Mucosa of descending colon (tissue), 3 donors: ENCODE data around the gene TNNC1. TPM values are rescaled to one million over a fixed set of nuclear protein-coding genes. Genes with fewer than 3 reads are reported as not detected.
A peak's percentile ranks its signal among the peaks of the same experiment; 100 is the strongest.

Experiments
- ATAC-seq: fragments of 200-7000 bp; cut with Tn5 transposase; one replicate; pipeline ENCODE4 v1.9.1; 2020; ENCODE audit warnings: mild to moderate bottlenecking, moderate library complexity
- DNase-seq, 3 donors: peaks; one replicate each; pipeline ENCODE4 v3.0.0-alpha.2; 2020
- H3K36me3 ChIP-seq: fragments of 200-600 bp; one replicate; pipeline ENCODE4 v1.8.0; 2021; ENCODE audit warnings: low read depth, mild to moderate bottlenecking
- H3K4me1 ChIP-seq: fragments of 200-600 bp; one replicate; pipeline ENCODE4 v1.8.0; 2021; ENCODE audit warnings: low read depth, mild to moderate bottlenecking
- H3K4me3 ChIP-seq: fragments of 200-600 bp; one replicate; pipeline ENCODE4 v1.8.0; 2021; ENCODE audit warnings: mild to moderate bottlenecking
- H3K9me3 ChIP-seq: fragments of 200-600 bp; one replicate; pipeline ENCODE4 v1.8.0; 2021; ENCODE audit warnings: mild to moderate bottlenecking
- intact Hi-C, 2 donors: fragments of 100-400 bp; cut with DNase I in 1 of 2; cut with micrococcal nuclease in 1 of 2; formaldehyde crosslinking; loops; one replicate each; pipeline versions ENCODE4 v1.11.0 to v1.11.1; 2022; cut with DNase I, micrococcal nuclease
- total RNA-seq, 3 donors: library from RNA; stranded (reverse); fragmentation: NEBNext Ultra II Directional in 2 of 3; extraction: Animal tissue kit (Norgen Biotek cat#: 25700) in 2 of 3; gene quantifications; one replicate each; pipeline versions ENCODE4 v1.2.1 to v1.2.4, GENCODE V29; 2021 to 2023
- TF ChIP-seq, protein P1 (sequence below): fragments of 200-600 bp; IDR thresholded peaks from one replicate; pipeline ENCODE4 v1.8.0; 2022; ENCODE audit warnings: antibody characterized with exemption, mild to moderate bottlenecking
- donor health status: DM: no; HTN: no; CAD: no; lungs with moderate emphysema.
- donor health status: DM: no; HTN: no; CAD: no.
- donor health status: DM: no; HTN: yes; CAD: no.

The TNNC1 gene
- total RNA-seq, 3 donors from 2014 or later: 0.60 to 6.3 (median 2.5) TPM

DNA sequence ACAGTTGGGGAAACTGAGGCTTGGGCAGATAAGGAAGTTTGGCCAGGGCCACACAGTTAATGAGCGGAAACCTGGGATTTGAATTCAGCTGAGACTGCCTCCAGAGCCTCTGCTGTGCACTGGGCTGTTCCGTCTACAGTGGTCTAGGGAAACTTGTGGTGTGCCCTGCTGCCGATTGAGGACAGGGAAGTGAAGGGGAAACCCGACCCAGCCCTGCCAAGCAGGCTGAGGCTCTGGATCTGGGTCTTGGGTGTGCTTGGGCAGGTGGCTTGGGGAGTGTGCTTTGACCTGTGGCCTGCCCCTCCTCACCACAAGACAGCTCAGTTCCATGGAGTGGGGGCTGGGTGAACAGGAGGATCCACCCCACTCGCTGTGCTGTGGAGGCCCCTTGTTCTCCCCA, 19.2 kb upstream of the TNNC1 start:
- no peaks in the 10 kb centered on the region for H3K9me3 ChIP-seq
- intact Hi-C loops: no loop called here
- no peaks in the 10 kb centered on the region for H3K36me3 ChIP-seq
- TF ChIP-seq, protein P1, sequence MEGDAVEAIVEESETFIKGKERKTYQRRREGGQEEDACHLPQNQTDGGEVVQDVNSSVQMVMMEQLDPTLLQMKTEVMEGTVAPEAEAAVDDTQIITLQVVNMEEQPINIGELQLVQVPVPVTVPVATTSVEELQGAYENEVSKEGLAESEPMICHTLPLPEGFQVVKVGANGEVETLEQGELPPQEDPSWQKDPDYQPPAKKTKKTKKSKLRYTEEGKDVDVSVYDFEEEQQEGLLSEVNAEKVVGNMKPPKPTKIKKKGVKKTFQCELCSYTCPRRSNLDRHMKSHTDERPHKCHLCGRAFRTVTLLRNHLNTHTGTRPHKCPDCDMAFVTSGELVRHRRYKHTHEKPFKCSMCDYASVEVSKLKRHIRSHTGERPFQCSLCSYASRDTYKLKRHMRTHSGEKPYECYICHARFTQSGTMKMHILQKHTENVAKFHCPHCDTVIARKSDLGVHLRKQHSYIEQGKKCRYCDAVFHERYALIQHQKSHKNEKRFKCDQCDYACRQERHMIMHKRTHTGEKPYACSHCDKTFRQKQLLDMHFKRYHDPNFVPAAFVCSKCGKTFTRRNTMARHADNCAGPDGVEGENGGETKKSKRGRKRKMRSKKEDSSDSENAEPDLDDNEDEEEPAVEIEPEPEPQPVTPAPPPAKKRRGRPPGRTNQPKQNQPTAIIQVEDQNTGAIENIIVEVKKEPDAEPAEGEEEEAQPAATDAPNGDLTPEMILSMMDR: no peak
- H3K4me1 ChIP-seq: no peaks in the 10 kb centered on the region
- DNase-seq (no peak), ATAC-seq (no peak)
- H3K4me3 ChIP-seq: no peak overlapping the region

GRCh38 chr3:52472239-52473000, 18.6 kb upstream of the TNNC1 start:
- DNase-seq: no peak
- H3K36me3 ChIP-seq: no peaks in the 10 kb centered on the region
- ATAC-seq: no peak
- H3K9me3 ChIP-seq: no peaks in the 10 kb centered on the region
- no peaks in the 10 kb centered on the region for H3K4me1 ChIP-seq
- intact Hi-C loops: no loop called here
- no peak overlapping the region for H3K4me3 ChIP-seq
- TF ChIP-seq, protein P1: peak; percentile 1

DNA sequence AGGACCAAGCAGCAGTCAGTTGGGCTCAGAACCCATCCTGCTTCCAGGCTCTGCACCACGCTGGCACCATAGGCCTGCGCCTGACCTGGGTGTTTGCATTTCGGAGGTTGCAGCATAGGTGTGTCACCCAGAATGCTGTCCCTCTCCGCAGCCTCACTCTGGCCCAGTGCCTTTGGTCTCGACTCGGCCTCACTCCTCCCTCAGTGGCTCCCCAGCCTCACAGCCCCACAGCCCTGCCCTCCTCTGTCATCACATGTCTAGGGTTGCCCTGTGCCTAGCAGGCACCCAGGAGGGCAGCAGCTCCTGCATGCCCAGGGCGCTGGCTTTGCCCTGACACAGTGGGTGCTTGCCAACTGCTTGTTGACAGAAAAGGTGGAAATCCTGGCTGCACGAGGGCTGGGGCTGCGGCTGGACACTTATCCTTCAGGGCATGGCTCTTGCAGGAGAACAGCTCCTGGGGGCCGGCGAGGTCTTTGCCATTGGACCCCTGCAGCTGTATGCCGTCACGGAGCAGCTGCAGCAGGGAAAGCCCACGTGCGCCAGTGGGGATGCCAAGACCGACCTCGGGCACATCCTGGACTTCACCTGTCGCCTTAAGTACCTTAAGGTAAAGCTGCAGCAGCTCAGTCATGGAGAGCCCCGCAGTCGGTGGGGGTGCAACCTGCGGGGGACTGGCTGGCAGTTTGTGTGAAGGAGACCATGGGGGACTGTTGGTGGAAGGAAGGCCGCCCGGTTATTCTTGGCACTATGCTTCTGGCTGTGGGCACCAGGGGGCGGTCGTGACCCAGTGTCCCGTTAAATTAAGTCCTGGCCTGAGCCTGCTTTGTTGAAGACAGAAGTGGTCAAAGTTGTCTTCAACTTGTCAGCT, 17.8 kb upstream of the TNNC1 start:
- intact Hi-C loops: no loop called here
- no peak overlapping the region for H3K4me3 ChIP-seq
- H3K9me3 ChIP-seq: no peaks in the 10 kb centered on the region
- DNase-seq (peak in 2 of 3 donors; percentile 62 to 76), ATAC-seq (peak; percentile 71)
- no peaks in the 10 kb centered on the region for H3K4me1 ChIP-seq
- no peaks in the 10 kb centered on the region for H3K36me3 ChIP-seq
- TF ChIP-seq, protein P1: peak; percentile 40

GRCh38 chr3:52470920-52471319, 17.1 kb upstream of the TNNC1 start:
- Histone ChIP-seq H3K4me3 (no peak overlapping the region), H3K9me3 (no peaks in the 10 kb centered on the region), H3K36me3 (no peaks in the 10 kb centered on the region), H3K4me1 (no peaks in the 10 kb centered on the region)
- DNase-seq (no peak), ATAC-seq (no peak)
- TF ChIP-seq, protein P1: no peak
- intact Hi-C loops: no loop called here

DNA sequence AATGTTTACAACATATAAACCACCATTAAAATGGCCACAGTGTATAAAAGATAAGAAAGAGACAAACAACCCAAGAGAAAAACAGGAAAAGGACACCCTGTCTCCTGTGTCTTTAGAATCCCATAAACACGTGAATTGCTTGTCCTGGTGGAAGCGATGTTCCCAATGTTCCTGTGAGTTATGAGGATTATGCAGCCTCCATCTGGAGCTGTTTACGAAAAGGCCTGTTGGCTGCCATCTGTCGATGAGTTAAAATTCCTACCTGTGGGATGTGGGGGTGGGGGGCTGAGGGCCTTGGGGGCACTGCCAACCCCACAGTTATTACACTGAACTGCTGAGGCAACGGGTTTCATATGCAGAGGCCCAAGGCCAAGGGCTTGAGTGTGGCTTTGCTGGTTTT, 15.2 kb upstream of the TNNC1 start:
- H3K4me1 ChIP-seq: no peaks in the 10 kb centered on the region
- H3K36me3 ChIP-seq: no peaks in the 10 kb centered on the region
- no peaks in the 10 kb centered on the region for H3K9me3 ChIP-seq
- ATAC-seq: peak; percentile 18
- no peak overlapping the region for H3K4me3 ChIP-seq
- intact Hi-C loops: no loop called here
- TF ChIP-seq, protein P1: no peak
- no peak for DNase-seq
